ENCODE data around the gene PTPN23.

DNA sequence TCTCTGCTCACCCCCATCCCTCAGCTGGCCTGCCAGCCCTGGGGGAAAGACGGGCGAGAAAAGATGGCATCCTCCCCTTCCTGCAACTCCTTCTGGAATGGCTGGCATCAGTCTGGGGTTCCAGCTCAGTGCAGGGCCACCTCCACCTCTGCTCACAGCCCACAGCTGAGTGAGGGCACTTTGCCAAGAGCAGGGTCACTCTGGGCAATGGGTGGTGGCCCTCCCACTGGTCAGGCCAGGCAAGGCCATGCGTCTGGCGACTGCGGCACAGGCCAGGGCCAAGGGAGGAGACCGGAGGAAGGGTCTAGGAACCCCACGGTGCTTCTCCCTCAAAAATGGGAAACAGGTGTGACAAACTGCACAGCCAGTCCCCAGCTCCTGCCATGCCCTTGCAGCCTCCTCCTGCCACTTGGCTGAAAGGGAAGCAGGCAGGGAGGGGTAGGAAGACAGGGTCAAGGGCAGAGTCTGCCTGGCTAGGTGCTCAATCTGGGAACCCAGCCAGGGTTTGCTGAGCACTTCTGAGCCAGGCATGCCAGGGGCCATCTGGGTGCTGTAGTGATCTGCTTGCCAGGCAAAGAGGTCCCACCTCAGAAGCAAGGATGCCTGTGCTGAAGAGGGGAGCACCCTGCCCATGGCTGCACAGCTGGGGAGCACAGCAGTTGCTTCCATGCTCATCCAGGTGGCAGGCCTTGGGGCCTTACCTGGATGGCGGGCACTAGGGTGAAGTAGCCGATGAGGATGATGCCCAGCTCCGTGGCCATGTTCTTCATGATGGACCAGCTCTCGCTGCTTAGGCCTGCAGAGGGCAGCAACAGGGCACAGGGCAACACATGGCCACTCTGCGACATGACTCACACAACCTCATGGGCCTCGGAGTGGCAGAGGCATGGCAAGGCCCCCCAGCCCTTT lies 41.2 kb downstream of the PTPN23 start:
- TF ChIP-seq EZH2 (IDR thresholded peaks at IDR 0.05; ENCODE audit: borderline replicate concordance, low read depth, low read length): no peak
- no peak for TF ChIP-seq SOX6 (IDR thresholded peaks at IDR 0.05)
- TF ChIP-seq CTCF (IDR thresholded peaks at IDR 0.05 in 2 of 3, conservative IDR thresholded peaks at IDR 0.05 in 1 of 3; ENCODE audit: insufficient read depth in 2 of 3, low read depth in 1 of 3, low read length in 3 of 3): peak in 2 of 3 experiments; percentile 22 to 28; a peak in 2 of 6 replicates
- TF ChIP-seq OTX1 (CRISPR knock-in tag; IDR thresholded peaks at IDR 0.05): no peak
